SH-SY5Y (cell line): ENCODE results near the gene LSR.

ENCODE experiments used
- GATA2 ChIP-seq: IDR thresholded peaks from 2 replicates; pipeline ENCODE4 v1.6.1; 2011; ENCODE audit warnings: mild to moderate bottlenecking, low read depth, low read length
- GATA3 ChIP-seq: IDR thresholded peaks from 2 replicates; pipeline ENCODE4 v1.6.1; 2011; ENCODE audit warnings: low read depth, mild to moderate bottlenecking, low read length, moderate library complexity

LSR gene

GRCh38 chr19:35293808-35294207 is 45.0 kb downstream of the LSR start:
- TF ChIP-seq GATA2 (no peak), GATA3 (no peak)

GRCh38 chr19:35294328-35294727 is 45.5 kb downstream of the LSR start:
- TF ChIP-seq GATA2 (no peak), GATA3 (no peak)

GRCh38 chr19:35294859-35295791 is 46.3 kb downstream of the LSR start:
- TF ChIP-seq GATA3 (no peak), GATA2 (no peak)

GRCh38 chr19:35295792-35296462 is 47.1 kb downstream of the LSR start:
- no peak for TF ChIP-seq GATA3
- no peak for TF ChIP-seq GATA2

GRCh38 chr19:35296644-35297514 is 48.1 kb downstream of the LSR start:
- no peak for TF ChIP-seq GATA3
- no peak for TF ChIP-seq GATA2

GRCh38 chr19:35297515-35297848 is 48.7 kb downstream of the LSR start:
- no peak for TF ChIP-seq GATA2
- no peak for TF ChIP-seq GATA3

GRCh38 chr19:35297922-35298321 is 49.1 kb downstream of the LSR start:
- TF ChIP-seq GATA3 (no peak), GATA2 (no peak)

- TF ChIP-seq GATA3: no peak
- no peak for TF ChIP-seq GATA2
Measured at GRCh38 chr19:35298561-35298972, 49.8 kb downstream of the LSR start.

GRCh38 chr19:35299523-35300338 is 50.9 kb downstream of the LSR start:
- TF ChIP-seq GATA3: no peak
- no peak for TF ChIP-seq GATA2

- TF ChIP-seq GATA2 (no peak), GATA3 (no peak)
Measured at GRCh38 chr19:35300339-35300649, 51.5 kb downstream of the LSR start.

GRCh38 chr19:35301961-35302360 is 53.2 kb downstream of the LSR start:
- no peak for TF ChIP-seq GATA3

GRCh38 chr19:35302446-35302845 is 53.6 kb downstream of the LSR start:
- TF ChIP-seq GATA2: no peak
- no peak for TF ChIP-seq GATA3

- no peak for TF ChIP-seq GATA3
- TF ChIP-seq GATA2: no peak
Measured at GRCh38 chr19:35303357-35303915, 54.6 kb downstream of the LSR start.
